CD14-positive monocyte (primary cell): ENCODE measurements around the gene PTCHD4. TPM values are rescaled to one million over a fixed set of nuclear protein-coding genes. Genes with fewer than 3 reads are reported as not detected.

ENCODE experiments used
- DNase-seq, 3 donors: peaks; one replicate each; pipeline ENCODE4 v3.0.0-alpha.2; 2011 to 2022
- H2AFZ ChIP-seq: 2 replicates; pipeline ENCODE4 v1.6.0; 2012; ENCODE audit warnings: mild to moderate bottlenecking, low read depth, low read length, inconsistent platforms; ENCODE audit not compliant: insufficient read depth, poor library complexity, severe bottlenecking
- H3K27ac ChIP-seq, 2 donors: 1 replicate in 1 of 2; 2 replicates in 1 of 2; pipeline ENCODE4 v1.5.1; 2012 to 2013; ENCODE audit warnings: low read length in 2 of 2, control low read depth in 1 of 2, inconsistent platforms in 1 of 2, low read depth in 1 of 2, mild to moderate bottlenecking in 1 of 2
- H3K27me3 ChIP-seq, 2 donors: one replicate each; pipeline versions ENCODE4 v1.6.0 to v1.6.1; 2011 to 2013; ENCODE audit warnings: low read length in 2 of 2; ENCODE audit not compliant: control insufficient read depth in 2 of 2, insufficient read depth in 2 of 2
- H3K36me3 ChIP-seq, 2 donors: replicated peaks in 1 of 2; 1 replicate in 1 of 2; 2 replicates in 1 of 2; pipeline versions ENCODE4 v1.5.1 to v1.6.1; 2012 to 2013; ENCODE audit warnings: low read length in 2 of 2, control low read depth in 1 of 2, inconsistent platforms in 1 of 2, mild to moderate bottlenecking in 1 of 2; ENCODE audit not compliant: insufficient read depth in 2 of 2, control insufficient read depth in 1 of 2
- H3K4me1 ChIP-seq, 2 donors: 1 replicate in 1 of 2; 2 replicates in 1 of 2; pipeline versions ENCODE4 v1.5.1 to v1.6.1; 2012 to 2013; ENCODE audit warnings: low read length in 2 of 2, control low read depth in 1 of 2, inconsistent platforms in 1 of 2, mild to moderate bottlenecking in 1 of 2, moderate library complexity in 1 of 2; ENCODE audit not compliant: insufficient read depth in 2 of 2, control insufficient read depth in 1 of 2
- H3K4me2 ChIP-seq: replicated peaks from 2 replicates; pipeline ENCODE3; 2012; ENCODE audit warnings: low read length, moderate library complexity, mild to moderate bottlenecking; ENCODE audit not compliant: poor library complexity, severe bottlenecking; ENCODE audit errors: extremely low read depth
- H3K4me3 ChIP-seq, 3 experiments: fragments of 200-600 bp in 1 of 3; sonication (generic) in 1 of 3; replicated peaks in 1 of 3; 1 replicate in 2 of 3; 2 replicates in 1 of 3; pipeline ENCODE4 v1.5.1; 2011 to 2013; ENCODE audit warnings: low read length in 3 of 3, mild to moderate bottlenecking in 3 of 3, control low read depth in 2 of 3, low read depth in 2 of 3, inconsistent platforms in 1 of 3, moderate library complexity in 1 of 3
- H3K79me2 ChIP-seq: 2 replicates; pipeline ENCODE4 v1.6.0; 2012; ENCODE audit warnings: mild to moderate bottlenecking, control low read depth, inconsistent platforms, low read length, moderate library complexity; ENCODE audit not compliant: insufficient read depth
- H3K9ac ChIP-seq: 2 replicates; pipeline ENCODE4 v1.6.0; 2017; ENCODE audit warnings: low read length, mild to moderate bottlenecking; ENCODE audit not compliant: insufficient read depth, poor library complexity, severe bottlenecking
- H3K9me3 ChIP-seq, 2 donors: replicated peaks in 1 of 2; 1 replicate in 1 of 2; 2 replicates in 1 of 2; pipeline versions ENCODE4 v1.5.1 to v1.6.1; 2012 to 2013; ENCODE audit warnings: low read length in 2 of 2, control low read depth in 1 of 2; ENCODE audit not compliant: control insufficient read depth in 1 of 2, insufficient read depth in 1 of 2
- H4K20me1 ChIP-seq: 2 replicates; pipeline ENCODE4 v1.6.0; 2012; ENCODE audit warnings: mild to moderate bottlenecking, low read length, control low read depth, moderate library complexity; ENCODE audit not compliant: insufficient read depth
- H3K27ac Mint-ChIP-seq, 7 donors: one replicate each; pipeline ENCODE4 v1.8.0; 2020; ENCODE audit warnings: mild to moderate bottlenecking in 7 of 7, mixed read lengths in 7 of 7, moderate library complexity in 6 of 7, inconsistent platforms in 2 of 7
- H3K27me3 Mint-ChIP-seq, 3 donors: one replicate each; pipeline ENCODE4 v1.8.0; 2021 to 2022; ENCODE audit warnings: low read depth in 3 of 3, mild to moderate bottlenecking in 3 of 3, mixed read lengths in 3 of 3, moderate library complexity in 3 of 3, inconsistent platforms in 1 of 3
- H3K36me3 Mint-ChIP-seq, 2 donors: one replicate each; pipeline ENCODE4 v1.8.0; 2020; ENCODE audit warnings: mixed read lengths in 2 of 2, inconsistent platforms in 1 of 2, mild to moderate bottlenecking in 1 of 2
- H3K4me1 Mint-ChIP-seq: one replicate; pipeline ENCODE4 v1.8.0; 2020; ENCODE audit warnings: mild to moderate bottlenecking, mixed read lengths
- H3K4me3 Mint-ChIP-seq, 2 donors: one replicate each; pipeline ENCODE4 v1.8.0; 2020; ENCODE audit warnings: mild to moderate bottlenecking in 2 of 2, mixed read lengths in 2 of 2, moderate library complexity in 1 of 2
- H3K9me3 Mint-ChIP-seq, 7 donors: one replicate each; pipeline ENCODE4 v1.8.0; 2020 to 2022; ENCODE audit warnings: mixed read lengths in 7 of 7, mild to moderate bottlenecking in 6 of 7, moderate library complexity in 6 of 7, inconsistent platforms in 2 of 7
- CTCF ChIP-seq: fragments of 200-600 bp; IDR thresholded peaks from one replicate; pipeline ENCODE4 v1.8.0; 2022; ENCODE audit warnings: antibody characterized with exemption, mild to moderate bottlenecking
- WGBS: methylation state at CpG from one replicate; pipeline ENCODE4 v1.1.5; 2013; ENCODE audit warnings: missing lambda C conversion rate; ENCODE audit not compliant: insufficient coverage; 5-methylcytosine and 5-hydroxymethylcytosine counted together
- intact Hi-C, 2 donors: fragments of 100-400 bp; cut with micrococcal nuclease; formaldehyde crosslinking; loops; one replicate each; pipeline versions ENCODE4 v1.15.0 to v1.15.1; 2023
- polyA plus RNA-seq, 3 donors: library from polyadenylated mRNA; depleted of rRNA in 1 of 3; unstranded in 2 of 3; stranded (reverse) in 1 of 3; fragments of 300-500 nt in 2 of 3; fragments of >200 nt in 1 of 3; fragmentation: Illumina TruSeq in 2 of 3; gene quantifications; 1 replicate in 2 of 3; 2 replicates in 1 of 3; pipeline ENCODE4 v1.2.3, GENCODE V29; 2012 to 2021

Gene PTCHD4
- polyA plus RNA-seq, 3 donors: not detected

GRCh38 chr6:48071833-48072232, 39.2 kb downstream of the PTCHD4 start:
- peaks cover 35 to 39% of the 10 kb centered on the region in 2 donors for H3K27me3 ChIP-seq
- peaks cover 33 to 46% (median 34%) of the 10 kb centered on the region in 3 donors for H3K27me3 Mint-ChIP-seq
- no peak overlapping the region for H3K4me3 ChIP-seq
- H3K4me1 ChIP-seq: peaks cover 0 to 4% of the 10 kb centered on the region in 2 donors
- H3K9me3 ChIP-seq: no peaks in the 10 kb centered on the region
- H3K4me3 Mint-ChIP-seq: no peak overlapping the region
- peaks cover 4% of the 10 kb centered on the region for H3K4me1 Mint-ChIP-seq
- H3K36me3 ChIP-seq: no peaks in the 10 kb centered on the region
- H4K20me1 ChIP-seq: no peaks in the 10 kb centered on the region
- peaks cover 0 to 7% (median 3%) of the 10 kb centered on the region in 7 donors for H3K9me3 Mint-ChIP-seq
- no CpG with 5 or more reads among the region's 3 CpGs for WGBS
- no peaks in the 10 kb centered on the region for H3K36me3 Mint-ChIP-seq
- no peak overlapping the region for H2AFZ ChIP-seq
- no peak for TF ChIP-seq CTCF
- no peak for DNase-seq
- no peak overlapping the region for H3K27ac Mint-ChIP-seq
- intact Hi-C loops: no loop called here
- H3K27ac ChIP-seq: no peak overlapping the region
- H3K79me2 ChIP-seq: no peaks in the 10 kb centered on the region
- H3K9ac ChIP-seq: no peak overlapping the region
- no peak overlapping the region for H3K4me2 ChIP-seq

GRCh38 chr6:48069280-48069679, 41.7 kb downstream of the PTCHD4 start:
- no peaks in the 10 kb centered on the region for H4K20me1 ChIP-seq
- no peak overlapping the region for H3K27ac ChIP-seq
- no CpG with 5 or more reads among the region's 11 CpGs for WGBS
- Mint-ChIP-seq H3K4me3 (peak overlapping the region; percentile 13 to 69), H3K4me1 (peaks cover 4% of the 10 kb centered on the region), H3K27ac (no peak overlapping the region), H3K36me3 (no peaks in the 10 kb centered on the region), H3K27me3 (peaks cover 34 to 56% (median 36%) of the 10 kb centered on the region in 3 donors), H3K9me3 (peaks cover 0 to 5% (median 2%) of the 10 kb centered on the region in 7 donors)
- no peak overlapping the region for H3K4me2 ChIP-seq
- H3K9ac ChIP-seq: no peak overlapping the region
- H3K9me3 ChIP-seq: no peaks in the 10 kb centered on the region
- no peaks in the 10 kb centered on the region for H3K79me2 ChIP-seq
- H3K4me3 ChIP-seq: no peak overlapping the region
- no peak for DNase-seq
- H3K4me1 ChIP-seq: peaks cover 0 to 4% of the 10 kb centered on the region in 2 donors
- peaks cover 37 to 44% of the 10 kb centered on the region in 2 donors for H3K27me3 ChIP-seq
- no peak overlapping the region for H2AFZ ChIP-seq
- no peak for TF ChIP-seq CTCF
- intact Hi-C loops: no loop called here
- no peaks in the 10 kb centered on the region for H3K36me3 ChIP-seq
